Nephron (organoid): Measurements from ENCODE around the gene CASP9.
A peak's percentile ranks its signal among the peaks of the same experiment; 100 is the strongest.
"Not testable (repeated sequence)": the region's sequence is repeated elsewhere in the genome, so short reads cannot be mapped to it uniquely, and the experiment has no call there.

Experiments used
- H3K27ac Mint-ChIP-seq, 3 experiments: 2 replicates each; pipeline ENCODE4 v1.8.0; 2020; ENCODE audit warnings: mixed read lengths in 3 of 3, mild to moderate bottlenecking in 2 of 3, moderate library complexity in 1 of 3
- H3K27me3 Mint-ChIP-seq: 2 replicates; pipeline ENCODE4 v1.8.0; 2021; ENCODE audit warnings: low read depth, mild to moderate bottlenecking, moderate library complexity, mixed read lengths
- H3K36me3 Mint-ChIP-seq: 2 replicates; pipeline ENCODE4 v1.8.0; 2020; ENCODE audit warnings: low read depth, mixed read lengths
- H3K4me1 Mint-ChIP-seq: 2 replicates; pipeline ENCODE4 v1.8.0; 2020; ENCODE audit warnings: mixed read lengths
- H3K4me3 Mint-ChIP-seq, 3 experiments: 2 replicates each; pipeline ENCODE4 v1.8.0; 2020; ENCODE audit warnings: mild to moderate bottlenecking in 3 of 3, mixed read lengths in 3 of 3, moderate library complexity in 2 of 3
- H3K9me3 Mint-ChIP-seq: 2 replicates; pipeline ENCODE4 v1.8.0; 2020; ENCODE audit warnings: mixed read lengths
- CTCF ChIP-seq, 3 experiments: fragments of 200-600 bp; sonication (generic); IDR thresholded peaks; one replicate each; pipeline ENCODE4 v1.5.0; 2021; ENCODE audit warnings: antibody characterized with exemption in 3 of 3; ENCODE audit not compliant: unreplicated experiment in 3 of 3

Gene CASP9

GRCh38 chr1:15501208-15502032, 22.6 kb downstream of the CASP9 start:
- H3K9me3 Mint-ChIP-seq = peaks cover 3% of the 10 kb centered on the region
- H3K27ac Mint-ChIP-seq = no peak overlapping the region
- no peaks in the 10 kb centered on the region for H3K27me3 Mint-ChIP-seq
- peaks cover 26% of the 10 kb centered on the region for H3K36me3 Mint-ChIP-seq
- peaks cover 7% of the 10 kb centered on the region for H3K4me1 Mint-ChIP-seq
- no peak overlapping the region for H3K4me3 Mint-ChIP-seq
- peak; percentile 59 to 71 (median 61) for TF ChIP-seq CTCF (IDR thresholded peaks at IDR 0.05; ENCODE audit: unreplicated experiment in 3 of 3)

- no peak for TF ChIP-seq CTCF (IDR thresholded peaks at IDR 0.05; ENCODE audit: unreplicated experiment in 3 of 3)
- H3K4me1 Mint-ChIP-seq = peaks cover 7% of the 10 kb centered on the region
- H3K9me3 Mint-ChIP-seq = peaks cover 3% of the 10 kb centered on the region
- no peak overlapping the region for H3K4me3 Mint-ChIP-seq
- peak overlapping the region in 2 of 3 experiments; percentile 20 to 25 for H3K27ac Mint-ChIP-seq
- peaks cover 36% of the 10 kb centered on the region for H3K36me3 Mint-ChIP-seq
- no peaks in the 10 kb centered on the region for H3K27me3 Mint-ChIP-seq
Measured at GRCh38 chr1:15500184-15501178, 23.5 kb downstream of the CASP9 start.

DNA sequence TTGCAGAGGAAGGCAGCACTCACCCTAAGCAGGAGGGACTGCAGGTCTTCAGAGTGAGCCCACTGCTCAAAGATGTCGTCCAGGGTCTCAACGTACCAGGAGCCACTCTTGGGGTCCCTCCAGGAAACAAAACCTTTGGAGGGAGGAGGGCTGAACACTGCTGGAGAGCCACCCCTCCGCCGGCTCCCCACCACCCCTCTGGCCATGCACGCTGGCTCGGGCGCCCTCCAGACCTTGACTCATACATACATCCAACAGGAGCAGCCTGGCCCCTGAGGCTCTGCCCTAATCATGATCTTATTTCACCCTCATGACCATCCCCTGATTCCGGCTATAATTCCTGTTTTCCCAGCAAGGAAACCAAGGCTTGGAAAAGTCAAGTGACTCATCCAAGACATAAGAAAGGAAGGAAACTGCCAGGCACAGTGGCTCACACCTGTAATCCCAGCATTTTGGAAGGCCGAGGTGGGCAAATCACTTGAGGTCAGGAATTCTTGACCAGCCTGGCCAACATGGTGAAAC, 30.1 kb downstream of the CASP9 start:
- no peak overlapping the region for H3K27ac Mint-ChIP-seq
- peaks cover 3% of the 10 kb centered on the region for H3K9me3 Mint-ChIP-seq
- no peak overlapping the region for H3K4me3 Mint-ChIP-seq
- TF ChIP-seq CTCF (IDR thresholded peaks at IDR 0.05; ENCODE audit: unreplicated experiment in 3 of 3) = no peak
- H3K27me3 Mint-ChIP-seq = no peaks in the 10 kb centered on the region
- peaks cover 7% of the 10 kb centered on the region for H3K4me1 Mint-ChIP-seq
- peaks cover 65% of the 10 kb centered on the region for H3K36me3 Mint-ChIP-seq

DNA sequence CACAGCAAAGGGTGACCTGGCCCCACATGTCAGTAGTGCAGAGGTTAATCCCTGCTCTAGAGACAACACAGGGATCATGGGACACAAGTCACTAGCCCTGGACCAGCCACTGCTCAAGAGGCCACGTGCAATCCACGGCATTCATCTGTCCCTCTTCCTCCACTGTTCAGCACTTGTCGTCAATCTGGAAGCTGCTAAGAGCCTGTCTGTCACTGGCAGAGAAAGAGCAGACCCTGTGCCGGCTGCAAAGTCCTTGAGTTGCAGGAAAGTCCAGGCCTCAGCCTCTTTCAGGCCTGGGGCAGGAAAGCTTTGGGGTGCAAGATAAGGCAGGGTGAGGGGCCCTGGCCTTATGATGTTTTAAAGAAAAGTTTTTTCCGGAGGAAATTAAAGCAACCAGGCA, 31.4 kb downstream of the CASP9 start:
- Mint-ChIP-seq H3K4me3 (no peak overlapping the region), H3K9me3 (peaks cover 3% of the 10 kb centered on the region), H3K36me3 (peaks cover 60% of the 10 kb centered on the region), H3K4me1 (peaks cover 12% of the 10 kb centered on the region), H3K27ac (no peak overlapping the region), H3K27me3 (no peaks in the 10 kb centered on the region)
- TF ChIP-seq CTCF (IDR thresholded peaks at IDR 0.05; ENCODE audit: unreplicated experiment in 3 of 3) = no peak

DNA sequence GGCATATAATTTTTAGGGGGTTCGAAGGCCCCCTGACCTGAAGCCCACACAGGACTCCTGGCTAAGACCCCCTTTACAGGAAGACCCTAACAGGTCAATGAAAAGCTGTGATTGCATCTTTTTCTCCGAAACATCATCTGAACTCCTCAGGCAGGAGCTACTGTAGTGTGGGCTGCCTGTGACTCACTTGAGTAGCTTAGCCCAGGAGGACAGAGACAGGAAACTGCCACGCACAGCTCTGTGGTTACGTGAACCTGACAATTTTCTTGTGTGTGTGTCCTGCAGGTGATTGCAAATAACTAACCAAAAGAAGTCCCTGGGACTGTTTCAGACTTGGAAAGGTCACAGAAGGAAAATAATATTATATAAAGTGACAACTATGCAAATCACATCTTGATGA, 33.0 kb downstream of the CASP9 start:
- not testable (repeated sequence) for H3K9me3 Mint-ChIP-seq, H3K27me3 Mint-ChIP-seq, H3K4me3 Mint-ChIP-seq, H3K27ac Mint-ChIP-seq
- H3K36me3 Mint-ChIP-seq = peaks cover 65% of the 10 kb centered on the region
- H3K4me1 Mint-ChIP-seq = peaks cover 12% of the 10 kb centered on the region
